Measurements from ENCODE around the gene PITPNC1. TPM values are rescaled to one million over a fixed set of nuclear protein-coding genes. Genes with fewer than 3 reads are reported as not detected.

The PITPNC1 gene
- polyA plus RNA-seq, 1 of the 3 experiments (the other 2 are of a cell fraction): 18.4 TPM

- TF ChIP-seq SIN3A (IDR thresholded peaks at IDR 0.05; ENCODE audit: borderline replicate concordance, low read depth, low read length) (peak; percentile 74; the same call in 1 of the 2 replicates), EZH2phosphoT487 (IDR thresholded peaks at IDR 0.05; ENCODE audit: borderline replicate concordance, low read depth) (no peak), REST (IDR thresholded peaks at IDR 0.05; ENCODE audit: low read depth, low read length) (0 out of 2 replicates have a peak, but pooled peaks have one; percentile 53), SMC3 (IDR thresholded peaks at IDR 0.05; ENCODE audit: low read depth, low read length) (no peak; the same call in 1 of the 2 replicates), YY1 (IDR thresholded peaks at IDR 0.05; ENCODE audit: low read depth) (peak; percentile 76), CTCF (IDR thresholded peaks at IDR 0.05) (no peak; the same call in 1 of the 2 replicates)
Observed at GRCh38 chr17:67366193-67367157, 10.6 kb upstream of the PITPNC1 start, which contains the start of gene PSMD12 (continued).

- H3K4me2 ChIP-seq: 0 out of 2 replicates have a peak overlapping the region, but pooled peaks have one; percentile 39
- peak overlapping the region; percentile 5; the same call in 1 of the 2 replicates for H3K9ac ChIP-seq
- no peaks in the 10 kb centered on the region for H3K9me2 ChIP-seq
- no peak overlapping the region for H3K4me3 ChIP-seq (ENCODE audit: low read depth in 2 of 2, low read length in 1 of 2)
- ChIA-PET POLR2A (no interaction called here), CTCF (interaction anchor here (0.6 to 15.0 kb wide), 5 partner anchors 7 to 320 kb away, joined by 3 to 134 read pairs (median 3); partner anchors contain the start of gene PITPNC1)
- peaks cover 11% of the 10 kb centered on the region for H4K20me1 ChIP-seq (ENCODE audit: insufficient read depth)
- peaks cover 18% of the 10 kb centered on the region for H3K79me2 ChIP-seq (ENCODE audit: insufficient read depth)
- no peak for DNase-seq
- TF ChIP-seq TAF1 (IDR thresholded peaks at IDR 0.05; ENCODE audit: borderline replicate concordance, low read depth, low read length): no peak
- no peak for TF ChIP-seq IRF3 (IDR thresholded peaks at IDR 0.05; ENCODE audit: low read depth, low read length)
- no peak for TF ChIP-seq NRF1 (IDR thresholded peaks at IDR 0.05; ENCODE audit: low read depth, low read length)
- no peak for TF ChIP-seq RAD21 (IDR thresholded peaks at IDR 0.05; ENCODE audit: low read length)
- TF ChIP-seq USF1 (IDR thresholded peaks at IDR 0.05; ENCODE audit: borderline replicate concordance, low read depth): no peak
- no peak for TF ChIP-seq FOSL2 (IDR thresholded peaks at IDR 0.05; ENCODE audit: borderline replicate concordance, low read depth)
- no peak for TF ChIP-seq RFX5 (IDR thresholded peaks at IDR 0.05; ENCODE audit: low read length)
- TF ChIP-seq SMC3 (IDR thresholded peaks at IDR 0.05; ENCODE audit: low read depth, low read length): no peak
- no peak for TF ChIP-seq FOXJ3 (CRISPR knock-in tag; IDR thresholded peaks at IDR 0.05)
- TF ChIP-seq USF2 (IDR thresholded peaks at IDR 0.05; ENCODE audit: borderline replicate concordance, low read depth, low read length): no peak
- peaks cover 16% of the 10 kb centered on the region for H3F3A ChIP-seq (replicated peaks; ENCODE audit: insufficient read depth)
- no peaks in the 10 kb centered on the region for H3K36me3 ChIP-seq (replicated peaks in 1 of 2; ENCODE audit: control insufficient read depth in 1 of 2, insufficient read depth in 2 of 2, low read length in 1 of 2)
- no peak overlapping the region for H2AFZ ChIP-seq (ENCODE audit: low read depth)
- peaks cover 5 to 7% of the 10 kb centered on the region in 2 experiments; a peak in 3 of 4 replicates for H3K4me1 ChIP-seq (ENCODE audit: control insufficient read depth in 1 of 2, insufficient read depth in 2 of 2, low read depth in 1 of 2, low read length in 1 of 2)
- no peaks in the 10 kb centered on the region for H3K27me3 ChIP-seq (ENCODE audit: insufficient read depth)
- H3K9me3 ChIP-seq: no peaks in the 10 kb centered on the region
- H3K27ac ChIP-seq (ENCODE audit: low read depth in 2 of 2, low read length in 1 of 2): peak overlapping the region in 1 of 2 experiments; percentile 27; a peak in 1 of 4 replicates
Observed at GRCh38 chr17:67369676-67370075, 7.4 kb upstream of the PITPNC1 start.
